Endothelial cell of hepatic sinusoid (primary cell): Measurements from ENCODE around the gene MSMP.

Experiments used
- in situ Hi-C: cut with HindIII; loops from 2 replicates; pipeline ENCODE4 v1.10.0; 2017; ENCODE audit warnings: low sequenced_read_pairs

MSMP gene

GRCh38 chr9:35727676-35728040 lies 26.4 kb downstream of the MSMP start:
- in situ Hi-C loops, result loop anchor here (5.0 kb wide), 1 partner anchor 45 kb away; no protein-coding TSS in a partner anchor

DNA sequence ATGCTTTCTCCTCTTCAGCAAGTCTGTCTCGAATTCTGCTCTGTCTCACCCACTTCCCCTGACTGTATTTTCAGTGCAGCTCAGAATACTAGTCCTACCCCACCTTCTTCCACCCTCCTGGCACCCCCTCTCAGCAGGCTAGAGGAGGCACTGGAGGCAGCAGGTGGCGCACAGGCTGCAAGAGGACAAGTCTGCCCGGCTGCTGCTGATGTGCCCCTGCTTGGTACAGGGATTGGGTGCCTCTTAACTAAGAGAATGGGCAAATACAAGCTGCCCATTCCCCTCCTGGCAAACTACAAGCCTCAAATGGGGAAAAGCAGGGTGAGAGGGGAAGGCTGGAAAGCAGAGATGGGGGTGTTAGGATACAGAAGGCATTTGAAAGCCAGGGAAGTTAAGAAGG lies 27.1 kb downstream of the MSMP start:
- in situ Hi-C loops, result loop anchor here (5.0 kb wide), 1 partner anchor 45 kb away; no protein-coding TSS in a partner anchor

DNA sequence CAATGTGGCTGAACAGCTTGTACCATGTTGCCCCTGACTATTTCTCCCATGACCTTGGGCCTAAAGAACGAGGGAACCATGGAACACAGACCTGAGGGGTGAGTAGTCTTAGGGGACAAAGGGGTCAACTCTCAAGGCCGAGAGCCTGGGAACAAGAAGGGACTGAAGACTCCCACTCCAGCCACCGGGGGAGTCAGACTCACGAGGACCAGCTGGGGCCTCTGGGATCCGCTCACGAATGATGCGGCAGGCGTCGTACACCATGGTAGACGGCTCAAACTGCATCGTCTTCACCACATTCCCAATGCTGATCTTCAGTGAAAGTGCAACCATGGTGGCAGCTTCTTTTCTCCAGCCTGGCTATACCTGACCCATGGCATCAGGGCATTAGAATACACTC lies 28.7 kb downstream of the MSMP start:
- in situ Hi-C loops, result loop anchor here (5.0 kb wide), 1 partner anchor 43 kb away; no protein-coding TSS in a partner anchor

- in situ Hi-C loops, result no loop called here
Measured at GRCh38 chr9:35723908-35724307, 30.2 kb downstream of the MSMP start.

DNA sequence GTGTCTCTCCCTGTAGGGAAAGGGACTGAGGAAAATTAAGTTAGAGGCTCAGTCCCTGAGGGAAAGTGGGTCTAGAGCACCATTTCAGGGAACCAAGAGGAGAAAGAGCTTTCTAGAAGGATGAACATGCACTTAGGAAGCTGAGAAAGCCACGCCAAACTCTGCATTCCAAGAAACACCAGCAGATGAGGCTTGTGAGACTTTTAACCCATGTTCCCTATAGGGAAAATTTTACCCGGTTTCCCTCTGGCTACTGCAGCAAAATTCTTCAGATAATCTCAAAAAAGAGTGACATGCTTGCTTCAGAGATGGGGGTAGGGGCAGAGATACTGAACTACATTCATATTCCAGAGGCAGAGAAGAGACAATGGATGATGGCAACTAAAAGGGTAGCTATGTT lies 30.6 kb downstream of the MSMP start:
- in situ Hi-C loops, result no loop called here

DNA sequence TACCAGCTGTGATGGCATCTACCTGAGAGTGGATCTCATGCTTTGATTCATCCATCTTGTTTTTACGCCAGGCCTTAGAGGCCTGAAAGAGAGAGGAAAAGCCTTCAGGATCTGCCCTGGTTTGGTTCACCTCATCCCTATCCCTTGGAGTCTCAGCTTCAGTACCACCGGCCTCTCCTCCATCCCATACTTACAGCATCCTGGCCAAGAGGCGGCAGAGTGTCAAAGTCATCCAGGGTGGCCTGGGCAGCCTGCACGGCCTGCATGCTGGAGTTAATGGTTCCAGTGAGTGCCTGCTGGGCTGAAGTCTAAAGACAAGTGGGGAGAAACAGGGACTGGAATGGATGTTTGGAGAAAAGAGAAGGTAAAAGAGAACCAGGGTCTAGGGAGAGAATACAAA lies 34.5 kb downstream of the MSMP start:
- in situ Hi-C loops, result no loop called here

- in situ Hi-C loops, result no loop called here
Measured at GRCh38 chr9:35718721-35719511, 35.2 kb downstream of the MSMP start.

GRCh38 chr9:35717132-35717870 lies 36.8 kb downstream of the MSMP start:
- in situ Hi-C loops, result no loop called here

- in situ Hi-C loops, result no loop called here
Measured at GRCh38 chr9:35716230-35716629, 37.8 kb downstream of the MSMP start.

DNA sequence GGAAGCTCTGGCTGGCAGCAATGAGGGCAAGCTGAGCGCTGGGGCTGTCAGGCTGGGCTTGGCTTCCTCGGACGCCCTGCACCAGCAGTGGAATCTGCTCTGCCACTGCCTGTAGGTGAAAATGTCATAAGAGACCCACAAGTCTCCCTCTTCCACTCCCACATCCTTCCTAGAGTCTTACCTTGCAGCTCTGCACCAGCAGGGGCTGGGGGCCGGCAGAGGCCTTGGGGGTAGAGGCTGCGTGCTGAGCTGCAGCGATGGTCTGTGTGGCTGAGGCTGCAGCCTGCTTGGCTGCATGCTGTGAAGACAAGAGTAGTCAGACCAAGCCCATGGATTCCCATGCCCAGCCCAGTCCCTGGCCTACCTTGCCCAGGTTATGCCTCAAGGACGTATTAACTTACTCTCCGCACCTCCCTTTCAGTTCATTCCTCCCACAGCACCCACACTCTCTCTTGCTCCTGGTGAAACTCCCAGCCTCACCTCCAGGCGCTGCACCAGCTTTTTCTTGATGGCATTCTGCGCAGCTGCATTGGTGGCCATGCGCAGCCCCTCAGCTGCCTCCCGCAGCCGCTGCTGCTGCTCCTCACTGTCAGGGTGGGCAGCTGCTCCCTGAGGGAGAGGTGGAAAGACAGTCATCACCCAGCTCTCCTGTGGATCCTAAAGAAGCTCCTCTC lies 39.4 kb downstream of the MSMP start:
- in situ Hi-C loops, result loop anchor here (5.0 kb wide), 1 partner anchor 67 kb away; no protein-coding TSS in a partner anchor

DNA sequence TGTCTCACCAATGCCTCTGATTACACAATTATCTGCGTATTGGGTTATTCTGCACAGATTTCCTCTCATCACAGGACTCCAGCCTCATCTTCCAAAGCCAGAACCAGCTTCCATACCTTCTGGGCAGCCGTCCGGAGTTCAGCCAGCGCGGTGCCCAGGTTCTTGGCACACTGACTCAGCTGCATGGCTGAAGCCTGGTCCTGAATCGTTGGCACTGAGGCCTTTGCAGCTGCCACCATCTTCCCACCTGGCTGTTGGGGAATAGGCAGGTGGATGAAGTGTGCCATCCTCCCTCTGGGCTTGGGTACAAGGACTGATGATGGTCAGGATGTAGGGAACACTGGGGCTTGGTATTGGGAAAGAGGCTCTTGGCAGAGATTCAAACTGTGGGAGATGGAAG lies 40.0 kb downstream of the MSMP start:
- in situ Hi-C loops, result loop anchor here (5.0 kb wide), 1 partner anchor 67 kb away; no protein-coding TSS in a partner anchor

DNA sequence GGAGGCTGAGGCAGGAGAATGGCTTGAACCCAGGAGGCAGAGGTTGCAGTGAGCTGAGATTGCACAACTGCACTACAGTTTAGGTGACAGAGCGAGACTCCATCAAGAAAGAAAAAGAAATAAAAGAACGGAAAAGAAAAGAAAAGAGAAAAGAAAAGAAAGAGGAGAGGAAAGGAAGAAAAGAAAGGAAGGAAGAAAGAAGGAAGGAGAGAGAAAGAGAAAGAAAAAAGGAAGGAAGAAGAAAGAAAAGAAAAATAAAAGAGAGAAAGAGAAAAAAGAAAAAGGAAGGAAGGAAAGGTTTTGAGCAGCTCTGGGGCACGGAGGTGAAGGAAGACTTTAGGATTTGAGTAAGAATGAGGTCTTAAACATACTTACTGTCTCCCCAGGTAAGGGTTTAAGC lies 40.5 kb downstream of the MSMP start:
- in situ Hi-C loops, result loop anchor here (5.0 kb wide), 1 partner anchor 66 kb away; no protein-coding TSS in a partner anchor

GRCh38 chr9:35712762-35713400 lies 41.2 kb downstream of the MSMP start:
- in situ Hi-C loops, result loop anchor here (5.0 kb wide), 1 partner anchor 66 kb away; no protein-coding TSS in a partner anchor

- in situ Hi-C loops, result loop anchor here (5.0 kb wide), 1 partner anchor 64 kb away; no protein-coding TSS in a partner anchor
Measured at GRCh38 chr9:35711501-35712428, 42.3 kb downstream of the MSMP start.

DNA sequence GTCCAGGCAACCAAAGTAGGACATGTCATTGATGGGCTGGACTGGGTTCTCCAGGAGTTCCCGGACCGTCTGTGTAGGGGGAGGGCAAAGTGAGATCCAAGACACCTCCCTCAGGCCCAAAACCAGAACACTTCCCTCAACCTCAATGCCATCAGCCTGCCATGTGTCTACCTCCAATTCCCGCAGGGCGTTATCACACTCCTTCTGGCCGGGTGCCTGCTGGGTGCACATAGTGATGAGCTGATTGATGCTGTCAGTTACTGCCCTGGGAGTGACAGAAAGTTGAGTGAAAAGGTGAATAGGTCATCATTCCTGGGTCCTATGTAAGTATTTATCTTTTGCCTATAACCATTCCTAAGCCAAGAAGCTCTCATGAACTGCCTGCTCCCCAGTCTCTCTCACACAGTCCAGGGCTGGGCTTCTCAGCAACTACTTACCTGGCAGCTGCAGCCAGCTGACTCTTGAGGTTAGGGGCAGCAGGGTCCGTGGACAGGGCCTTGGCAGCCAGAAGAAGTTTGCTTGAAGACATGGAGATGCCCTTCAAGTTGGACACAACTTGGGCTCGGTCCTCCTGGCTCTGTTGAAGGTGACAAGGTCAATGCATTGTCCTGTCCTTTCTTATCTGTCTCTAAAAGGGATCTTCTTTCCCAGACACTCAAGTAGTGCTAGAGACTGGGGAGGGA lies 43.1 kb downstream of the MSMP start:
- in situ Hi-C loops, result loop anchor here (5.0 kb wide), 1 partner anchor 64 kb away; no protein-coding TSS in a partner anchor

GRCh38 chr9:35708146-35708545 lies 45.9 kb downstream of the MSMP start:
- in situ Hi-C loops, result no loop called here

GRCh38 chr9:35706951-35707350 lies 47.1 kb downstream of the MSMP start:
- in situ Hi-C loops, result no loop called here

DNA sequence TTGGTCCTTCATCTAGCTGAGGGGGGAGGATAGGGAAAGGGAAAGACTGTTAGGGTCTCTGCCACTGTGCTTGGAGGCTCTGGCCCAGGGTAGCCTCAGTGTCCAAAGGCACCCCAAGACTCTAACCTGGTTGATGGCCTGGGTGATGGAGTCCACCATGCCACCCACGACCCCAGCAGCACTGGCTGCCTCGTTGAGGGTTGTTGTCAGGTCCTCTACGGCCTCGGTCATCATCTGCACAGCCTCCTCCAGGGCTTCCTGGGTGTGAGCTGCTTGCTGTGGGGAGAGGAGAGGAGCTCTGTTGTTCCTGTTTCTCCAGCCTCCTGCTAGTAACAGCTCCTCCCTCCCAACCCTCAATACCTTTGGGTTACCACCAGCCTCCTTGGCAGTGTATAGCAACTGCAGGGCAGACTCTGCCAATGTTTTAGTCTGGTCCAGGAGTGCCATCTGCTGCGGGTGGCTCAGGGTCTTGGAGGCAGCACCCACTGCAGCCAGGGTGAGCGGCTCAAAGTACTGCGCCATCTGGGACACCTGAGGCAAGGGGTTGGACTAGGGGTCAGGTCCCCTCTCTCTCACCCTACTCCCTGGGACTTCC lies 48.1 kb downstream of the MSMP start:
- in situ Hi-C loops, result no loop called here

GRCh38 chr9:35705372-35705771 lies 48.7 kb downstream of the MSMP start:
- in situ Hi-C loops, result no loop called here
